SK-MEL-5 (cell line): Measurements from ENCODE around the gene ZNF598. TPM values are rescaled to one million over a fixed set of nuclear protein-coding genes. Genes with fewer than 3 reads are reported as not detected.
"Not testable (repeated sequence)": the region's sequence is repeated elsewhere in the genome, so short reads cannot be mapped to it uniquely, and the experiment has no call there.

Source experiments
- DNase-seq: peaks from one replicate; pipeline ENCODE4 v3.0.0-alpha.2; 2016; ENCODE audit warnings: low read depth, low spot score
- in situ Hi-C: cut with HindIII; loops from 2 replicates; pipeline ENCODE4 v1.10.0; 2016; ENCODE audit warnings: low sequenced_read_pairs, high pct_unique_total_duplicates, low pct_unique_long_range_greater_than_20kb
- small RNA-seq, 2 experiments: library from RNA; depleted of rRNA; stranded (forward); fragments of <200 nt; gene quantifications; one replicate each; pipeline ENCODE3, GENCODE V24; 2014
- total RNA-seq: library from RNA; depleted of rRNA; stranded (reverse); fragments of >200 nt; shearing (Covaris generic); gene quantifications from 2 replicates; pipeline ENCODE4 v1.2.3, GENCODE V29; 2014; rRNA removed

The ZNF598 gene
- total RNA-seq, 1 experiment from 2014 or later, result 10.7 TPM

DNA sequence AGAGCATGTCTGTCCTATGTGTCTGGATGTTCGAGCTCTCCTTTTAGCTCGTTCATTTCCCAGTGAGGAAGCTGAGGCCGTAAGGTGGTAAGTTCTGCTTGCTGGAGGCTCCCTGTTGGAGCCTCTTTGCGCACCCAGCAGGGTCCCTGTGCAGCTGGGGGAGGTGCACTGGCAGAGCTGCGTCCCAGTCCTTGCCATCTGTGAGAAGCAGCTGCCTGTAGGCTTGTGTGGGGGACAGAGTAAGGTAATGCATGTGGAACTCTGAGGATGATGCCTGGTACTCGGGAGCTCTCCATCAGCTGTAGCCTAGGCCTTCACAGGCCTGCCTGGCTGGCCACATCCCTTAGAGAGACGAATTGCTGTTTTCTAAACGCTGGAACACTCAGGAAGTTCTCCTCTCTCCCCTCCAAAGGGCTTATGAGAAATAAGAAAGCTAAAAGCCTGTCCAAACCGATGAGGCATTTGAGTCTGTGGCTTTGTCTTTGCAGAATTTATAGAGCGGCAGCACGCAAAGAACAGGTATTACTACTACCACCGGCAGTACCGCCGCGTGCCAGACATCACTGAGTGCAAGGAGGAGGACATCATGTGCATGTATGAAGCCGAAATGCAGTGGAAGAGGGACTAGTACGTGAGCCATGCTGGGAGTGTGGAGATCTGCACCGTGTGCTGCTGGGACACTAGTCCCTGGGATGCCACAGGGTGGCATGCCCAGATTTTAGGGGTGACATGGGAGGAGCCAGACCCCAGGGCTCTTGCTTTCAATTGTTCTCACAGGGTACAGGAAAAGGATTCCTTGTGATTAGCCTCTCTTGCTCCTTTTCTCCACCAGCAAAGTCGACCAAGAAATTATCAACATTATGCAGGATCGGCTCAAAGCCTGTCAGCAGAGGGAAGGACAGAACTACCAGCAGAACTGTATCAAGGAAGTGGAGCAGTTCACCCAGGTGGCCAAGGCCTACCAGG lies 48.7 kb downstream of the ZNF598 start:
- in situ Hi-C loops, result no loop called here
- peak; percentile 55 for DNase-seq

GRCh38 chr16:1959269-1960039 lies 50.2 kb downstream of the ZNF598 start, which contains the start of gene NDUFB10:
Gene NDUFB10 (plus strand): TSS chr16:1959538. CDS start chr16:1959625, 87 bp downstream.
- in situ Hi-C loops, result no loop called here
- peak; percentile 89 for DNase-seq

DNA sequence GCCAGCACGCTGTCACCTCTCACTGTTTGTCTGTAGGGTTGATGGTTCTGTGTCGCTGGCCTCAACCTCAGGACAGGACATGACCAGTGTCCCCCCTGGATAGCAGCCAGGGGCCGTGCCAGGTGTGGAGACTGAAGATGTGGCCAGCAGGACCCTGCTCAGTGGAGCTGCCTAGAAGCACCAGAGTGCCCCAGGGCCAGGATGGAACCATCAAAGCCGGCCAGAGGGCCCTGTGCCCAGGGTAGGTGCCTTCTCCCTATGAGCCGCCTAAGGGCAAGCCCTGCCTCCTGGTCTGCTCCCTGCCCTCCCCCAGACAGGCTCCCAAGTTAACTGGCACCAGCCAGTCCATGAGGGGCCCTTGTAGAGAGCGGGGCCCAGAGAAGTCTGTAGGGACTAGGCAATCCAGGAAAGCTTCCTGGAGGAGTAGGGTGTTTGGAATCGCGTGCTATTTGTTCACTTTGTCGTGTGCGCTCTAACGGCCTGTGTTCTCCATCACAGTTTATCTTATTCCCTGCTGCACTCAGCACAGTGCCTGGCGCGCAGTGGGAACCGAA lies 50.8 kb downstream of the ZNF598 start:
- no peak for DNase-seq
- in situ Hi-C loops, result no loop called here

- in situ Hi-C loops, DNase-seq: not testable (repeated sequence)
Observed at GRCh38 chr16:1958143-1958491, 51.5 kb downstream of the ZNF598 start.

DNA sequence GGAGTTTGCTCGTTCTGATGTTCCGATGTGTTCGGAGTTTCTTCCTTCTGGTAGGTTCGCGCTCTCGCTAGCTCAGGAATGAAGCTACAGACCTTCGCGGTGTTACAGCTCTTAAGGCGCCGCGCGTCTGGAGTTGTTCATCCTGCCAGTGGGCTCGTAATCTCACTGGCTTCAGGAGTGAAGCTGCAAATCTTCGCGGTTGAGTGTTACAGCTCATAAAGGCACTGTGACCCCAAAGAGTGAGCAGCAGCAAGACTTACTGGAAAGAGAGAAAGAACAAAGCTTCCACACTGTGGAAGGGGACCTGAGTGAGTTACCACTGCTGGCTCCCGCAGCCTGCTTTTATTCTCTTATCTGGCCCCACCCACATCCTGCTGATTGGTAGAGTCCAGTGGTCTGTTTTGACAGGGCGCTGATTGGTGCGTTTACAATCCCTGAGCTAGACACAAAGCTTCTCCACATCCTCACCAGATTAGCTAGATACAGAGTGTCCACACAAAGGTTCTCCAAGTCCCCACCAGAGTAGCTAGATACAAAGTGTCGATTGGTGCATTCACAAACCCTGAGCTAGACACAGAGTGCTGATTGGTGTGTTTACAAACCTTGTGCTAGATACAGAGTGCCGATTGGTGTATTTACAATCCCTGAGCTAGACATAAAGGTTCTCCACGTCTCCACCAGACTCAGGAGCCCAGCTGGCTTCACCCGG lies 52.0 kb downstream of the ZNF598 start:
- DNase-seq, in situ Hi-C loops: not testable (repeated sequence)

- in situ Hi-C loops, result no loop called here
- no peak for DNase-seq
Observed at GRCh38 chr16:1953734-1954133, 55.9 kb downstream of the ZNF598 start.

GRCh38 chr16:1950559-1950958 lies 59.1 kb downstream of the ZNF598 start:
- no peak for DNase-seq
- in situ Hi-C loops, result no loop called here

- in situ Hi-C loops, result no loop called here
- no peak for DNase-seq
Observed at GRCh38 chr16:1950047-1950446, 59.6 kb downstream of the ZNF598 start.

DNA sequence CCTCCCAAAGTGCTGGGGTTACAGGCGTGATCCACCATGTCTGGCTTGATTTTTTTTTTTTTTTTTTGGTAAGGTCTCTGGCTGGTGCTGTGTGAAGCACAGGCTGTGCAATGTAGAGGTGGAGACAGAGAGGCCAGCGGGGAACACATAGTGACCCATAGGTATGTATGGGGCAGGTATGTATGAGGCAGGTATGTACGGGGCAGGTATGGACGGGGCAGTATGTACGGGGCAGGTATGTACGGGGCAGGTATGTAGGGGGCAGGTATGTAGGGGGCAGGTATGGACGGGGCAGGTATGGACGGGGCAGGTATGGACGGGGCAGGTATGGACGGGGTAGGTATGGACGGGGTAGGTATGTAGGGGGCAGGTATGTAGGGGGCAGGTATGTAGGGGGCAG lies 60.1 kb downstream of the ZNF598 start:
- in situ Hi-C loops, result no loop called here
- no peak for DNase-seq

Small RNA genes within 50 kb of the gene (small RNA-seq; reads per million reads assigned to genes)
- gene AC005363.2 (0 reads per million in 2 experiments), gene RN7SL219P (0 reads per million in 2 experiments), gene SNORA10 (0 reads per million in 2 experiments), gene SNORA64 (0 reads per million in 2 experiments)

Other genes with a start within 250 kb of the ZNF598 start
- gene NME3, start 238.3 kb downstream of the ZNF598 start, total RNA-seq, result 12.2 and 12.9 TPM in 2 replicates
- 4.3 and 8.6 TPM in 2 replicates for gene EME2, start 237.0 kb downstream of the ZNF598 start, total RNA-seq
- 102 TPM in 2 replicates for gene MRPS34, start 236.7 kb downstream of the ZNF598 start, total RNA-seq
- gene SPSB3, start 227.2 kb downstream of the ZNF598 start, total RNA-seq, result 12.8 and 13.1 TPM in 2 replicates
- 57.9 and 58.1 TPM in 2 replicates for gene NUBP2, start 226.9 kb downstream of the ZNF598 start, total RNA-seq
- gene IGFALS, start 216.1 kb downstream of the ZNF598 start, total RNA-seq, result not detected in 2 replicates
- 41.3 and 50.9 TPM in 2 replicates for gene HAGH, start 183.0 kb downstream of the ZNF598 start, total RNA-seq
- gene FAHD1, start 182.6 kb downstream of the ZNF598 start, total RNA-seq, result 75.3 and 96.5 TPM in 2 replicates
- gene MEIOB, start 137.7 kb downstream of the ZNF598 start, total RNA-seq, result 0.48 TPM in 1 of 2 replicates, not detected in the other
- not detected in 2 replicates for gene HS3ST6, start 91.4 kb downstream of the ZNF598 start, total RNA-seq
- 17.2 and 23.6 TPM in 2 replicates for gene MSRB1, start 66.6 kb downstream of the ZNF598 start, total RNA-seq
- not detected in 2 replicates for gene RPL3L, start 55.1 kb downstream of the ZNF598 start, total RNA-seq
- gene NDUFB10, start 50.3 kb downstream of the ZNF598 start, total RNA-seq, result 234 and 241 TPM in 2 replicates
- gene RPS2, start 45.0 kb downstream of the ZNF598 start, total RNA-seq, result 2,672 and 2,687 TPM in 2 replicates
- gene RNF151, start 43.0 kb downstream of the ZNF598 start, total RNA-seq, result not detected in 2 replicates
- gene TBL3, start 37.8 kb downstream of the ZNF598 start, total RNA-seq, result 26.5 and 27.9 TPM in 2 replicates
- not detected in 2 replicates for gene NOXO1, start 28.4 kb downstream of the ZNF598 start, total RNA-seq
- 29.2 and 33.9 TPM in 2 replicates for gene GFER, start 25.6 kb downstream of the ZNF598 start, total RNA-seq
- gene SYNGR3, start 19.9 kb downstream of the ZNF598 start, total RNA-seq, result 0.37 and 1.5 TPM in 2 replicates
- gene NPW, start 10.0 kb upstream of the ZNF598 start, total RNA-seq, result 0.55 TPM in 1 of 2 replicates, not detected in the other
- 7.0 and 9.3 TPM in 2 replicates for gene NHERF2, start 17.1 kb upstream of the ZNF598 start, total RNA-seq
- 27.0 and 31.2 TPM in 2 replicates for gene NTHL1, start 38.0 kb upstream of the ZNF598 start, total RNA-seq
- 11.6 and 20.2 TPM in 2 replicates for gene TSC2, start 38.2 kb upstream of the ZNF598 start, total RNA-seq
- gene PKD1, start 126.1 kb upstream of the ZNF598 start, total RNA-seq, result 18.7 and 18.8 TPM in 2 replicates
- gene RAB26, start 138.8 kb upstream of the ZNF598 start, total RNA-seq, result 0.27 and 0.40 TPM in 2 replicates
- gene TRAF7, start 146.0 kb upstream of the ZNF598 start, total RNA-seq, result 59.3 and 62.4 TPM in 2 replicates
- gene CASKIN1, start 186.8 kb upstream of the ZNF598 start, total RNA-seq, result 0.67 and 0.95 TPM in 2 replicates
- 29.9 and 33.4 TPM in 2 replicates for gene MLST8, start 195.6 kb upstream of the ZNF598 start, total RNA-seq
- gene BRICD5, start 201.0 kb upstream of the ZNF598 start, total RNA-seq, result 0.96 and 1.6 TPM in 2 replicates
- gene PGP, start 205.0 kb upstream of the ZNF598 start, total RNA-seq, result 13.6 and 15.1 TPM in 2 replicates
- 17.5 and 19.0 TPM in 2 replicates for gene E4F1, start 213.8 kb upstream of the ZNF598 start, total RNA-seq
- gene DNASE1L2, start 226.6 kb upstream of the ZNF598 start, total RNA-seq, result 1.0 and 1.3 TPM in 2 replicates
- gene ECI1, start 241.8 kb upstream of the ZNF598 start, total RNA-seq, result 44.5 and 47.7 TPM in 2 replicates